Measurements from ENCODE around the gene BOLA3. TPM values are rescaled to one million over a fixed set of nuclear protein-coding genes. Genes with fewer than 3 reads are reported as not detected.

Gene BOLA3
- total and polyA plus RNA-seq, 10 of the 15 experiments (the other 5 are each of a cell fraction or from before 2014, with no cell fraction given), result 62.6 to 300 (median 134) TPM

DNA sequence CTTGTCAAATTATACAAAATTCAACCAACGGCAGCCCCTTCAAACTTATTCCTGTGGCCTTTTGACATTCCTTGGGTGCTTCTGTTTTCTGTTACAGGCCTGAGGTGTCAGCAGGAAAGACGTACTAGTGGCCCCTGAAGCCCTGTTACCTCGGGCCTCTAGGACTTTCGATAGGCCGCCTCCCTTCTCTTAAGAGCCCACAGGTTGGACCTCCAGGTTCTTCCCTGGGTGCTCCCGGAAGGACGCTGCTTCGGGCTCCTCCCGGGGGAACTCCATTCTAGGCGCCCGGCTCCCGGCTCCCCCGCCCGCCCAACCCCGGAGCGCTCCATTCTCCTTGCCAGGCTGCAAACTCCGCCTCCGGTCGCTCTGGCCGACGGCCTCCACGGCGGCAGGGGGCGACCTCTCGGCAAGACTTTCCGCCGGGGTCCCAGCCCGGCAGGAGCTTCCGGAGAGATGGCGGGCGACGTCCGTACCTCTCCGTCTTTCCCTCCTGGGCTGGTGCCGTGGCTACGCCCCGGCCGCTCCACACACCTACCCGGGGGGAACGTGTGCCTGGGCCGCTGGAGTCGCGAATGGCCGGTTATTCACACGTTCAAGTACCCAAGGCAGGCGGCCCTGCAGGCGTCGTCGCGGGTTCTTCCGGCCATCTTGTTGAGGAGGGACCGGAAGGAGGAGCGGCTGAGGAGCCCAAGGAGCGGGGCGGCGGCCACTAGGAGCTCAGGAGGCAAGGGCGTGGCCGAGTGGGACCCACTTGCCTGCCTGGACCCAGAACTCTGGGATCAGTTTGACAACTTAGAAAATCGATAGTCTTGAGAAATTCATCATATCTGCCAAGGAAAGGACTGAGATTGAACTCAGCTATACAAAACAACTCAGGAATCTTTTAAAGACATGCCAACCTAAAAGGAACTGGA, 27.5 kb downstream of the BOLA3 start:
- Histone ChIP-seq H3K4me2 (ENCODE audit: control insufficient read depth, insufficient read depth) (peak overlapping the region; percentile 87), H3K4me1 (ENCODE audit: control insufficient read depth, insufficient read depth, low read length) (peaks cover 3% of the 10 kb centered on the region; the same call in 1 of the 2 replicates), H3K36me3 (ENCODE audit: control insufficient read depth in 2 of 2, insufficient read depth in 2 of 2, low read length in 1 of 2) (no peaks in the 10 kb centered on the region), H3K27ac (ENCODE audit: control insufficient read depth, insufficient read depth) (peak overlapping the region; percentile 96), H3K9me3 (replicated peaks; ENCODE audit: control insufficient read depth, insufficient read depth, low read length) (peaks cover 8% of the 10 kb centered on the region; the same call in 2 of the 3 replicates), H3K79me2 (ENCODE audit: control insufficient read depth, insufficient read depth, low read length) (no peaks in the 10 kb centered on the region), H2AFZ (ENCODE audit: control insufficient read depth, low read depth, low read length) (peak overlapping the region; percentile 96), H3K27me3 (replicated peaks in 1 of 2; ENCODE audit: control insufficient read depth in 2 of 2, insufficient read depth in 2 of 2, low read length in 1 of 2) (no peaks in the 10 kb centered on the region; a peak in 1 of 4 replicates), H3K9ac (ENCODE audit: control insufficient read depth, insufficient read depth, low read length) (peak overlapping the region; percentile 80), H4K20me1 (ENCODE audit: control insufficient read depth, insufficient read depth) (no peaks in the 10 kb centered on the region), H3K4me3 (peak overlapping the region; percentile 95)
- ATAC-seq (peak; percentile 99), DNase-seq (ENCODE audit: low read depth, low spot score) (peak; percentile 54), FAIRE-seq (peak; percentile 69)
- CTCF ChIA-PET, result interaction anchor here (0.6 to 3.7 kb wide), 31 partner anchors 9 to 467 kb away, joined by 3 to 29 read pairs (median 4); partner anchors contain the start of genes BOLA3, MOB1A and STAMBP
- POLR2A ChIA-PET, result interaction anchor here (0.7 to 1.3 kb wide), 8 partner anchors 28 to 212 kb away, joined by 3 to 8 read pairs (median 4); no protein-coding TSS in a partner anchor
- 1% methylated on average over 31 of the region's 59 CpGs for WGBS (ENCODE audit: insufficient coverage, insufficient replicate concordance, low lambda C conversion rate, missing lambda C conversion rate)
- SMC1A ChIA-PET (ENCODE audit: uncharacterized antibody, unreplicated experiment), result interaction anchor here (0.8 to 2.0 kb wide), 12 partner anchors 8 to 297 kb away, joined by 3 to 9 read pairs (median 4); partner anchors contain the start of genes BOLA3 and STAMBP
- no TSS peak for BruUV-seq (replicated peaks)
- in situ Hi-C loops (cut with MboI), result no loop called here
- RAD21 ChIA-PET (ENCODE audit: unreplicated experiment), result interaction anchor here (0.6 to 2.2 kb wide), 18 partner anchors 27 to 299 kb away, joined by 3 to 17 read pairs (median 4); partner anchors contain the start of genes BOLA3, MTHFD2 and STAMBP
- intact Hi-C loops (cut with micrococcal nuclease; ENCODE audit: unreplicated experiment), result loop anchor here (1.0 to 2.0 kb wide), 2 partner anchors 59 to 292 kb away; partner anchors contain the start of genes MOB1A and STAMBP
- TF ChIP-seq TAF1 (IDR thresholded peaks at IDR 0.05; ENCODE audit: borderline replicate concordance, low read depth, low read length) (peak; percentile 94), IKZF2 (IDR thresholded peaks at IDR 0.05) (peak in 1 of 2 experiments; percentile 62; a peak in 1 of 4 replicates), NR2F1 (conservative IDR thresholded peaks at IDR 0.05) (0 out of 2 replicates have a peak, but pooled peaks have one; percentile 32), SMAD1 (IDR thresholded peaks at IDR 0.05; ENCODE audit: low read depth, partially characterized antibody) (no peak), JUND (IDR thresholded peaks at IDR 0.05; ENCODE audit: low read depth, low read length) (no peak), HCFC1 (IDR thresholded peaks at IDR 0.05; ENCODE audit: low read length) (peak; percentile 63), TBL1XR1 (IDR thresholded peaks at IDR 0.05; ENCODE audit: low read depth, low read length) (peak; percentile 58; the same call in 1 of the 2 replicates), ZNF24 (IDR thresholded peaks at IDR 0.05) (0 out of 2 replicates have a peak, but pooled peaks have one; percentile 41), HDGF (IDR thresholded peaks at IDR 0.05) (0 out of 2 replicates have a peak, but pooled peaks have one; percentile 71), NRF1 (conservative IDR thresholded peaks at IDR 0.05; ENCODE audit: low read depth, low read length) (no peak), MXI1 (IDR thresholded peaks at IDR 0.05; ENCODE audit: low read depth, low read length) (peak; percentile 48), IRF4 (IDR thresholded peaks at IDR 0.05; ENCODE audit: low read depth, low read length) (no peak), NBN (IDR thresholded peaks at IDR 0.05) (peak; percentile 91), ASH2L (IDR thresholded peaks at IDR 0.05; ENCODE audit: borderline replicate concordance, low read depth) (peak; percentile 81; the same call in 1 of the 2 replicates)
- TF ChIP-seq, protein P1, sequence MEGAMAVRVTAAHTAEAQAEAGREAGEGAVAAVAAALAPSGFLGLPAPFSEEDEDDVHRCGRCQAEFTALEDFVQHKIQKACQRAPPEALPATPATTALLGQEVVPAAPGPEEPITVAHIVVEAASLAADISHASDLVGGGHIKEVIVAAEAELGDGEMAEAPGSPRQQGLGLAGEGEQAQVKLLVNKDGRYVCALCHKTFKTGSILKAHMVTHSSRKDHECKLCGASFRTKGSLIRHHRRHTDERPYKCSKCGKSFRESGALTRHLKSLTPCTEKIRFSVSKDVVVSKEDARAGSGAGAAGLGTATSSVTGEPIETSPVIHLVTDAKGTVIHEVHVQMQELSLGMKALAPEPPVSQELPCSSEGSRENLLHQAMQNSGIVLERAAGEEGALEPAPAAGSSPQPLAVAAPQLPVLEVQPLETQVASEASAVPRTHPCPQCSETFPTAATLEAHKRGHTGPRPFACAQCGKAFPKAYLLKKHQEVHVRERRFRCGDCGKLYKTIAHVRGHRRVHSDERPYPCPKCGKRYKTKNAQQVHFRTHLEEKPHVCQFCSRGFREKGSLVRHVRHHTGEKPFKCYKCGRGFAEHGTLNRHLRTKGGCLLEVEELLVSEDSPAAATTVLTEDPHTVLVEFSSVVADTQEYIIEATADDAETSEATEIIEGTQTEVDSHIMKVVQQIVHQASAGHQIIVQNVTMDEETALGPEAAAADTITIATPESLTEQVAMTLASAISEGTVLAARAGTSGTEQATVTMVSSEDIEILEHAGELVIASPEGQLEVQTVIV (IDR thresholded peaks at IDR 0.05; ENCODE audit: borderline replicate concordance, partially characterized antibody), result peak; percentile 53
- TF ChIP-seq, protein P2, sequence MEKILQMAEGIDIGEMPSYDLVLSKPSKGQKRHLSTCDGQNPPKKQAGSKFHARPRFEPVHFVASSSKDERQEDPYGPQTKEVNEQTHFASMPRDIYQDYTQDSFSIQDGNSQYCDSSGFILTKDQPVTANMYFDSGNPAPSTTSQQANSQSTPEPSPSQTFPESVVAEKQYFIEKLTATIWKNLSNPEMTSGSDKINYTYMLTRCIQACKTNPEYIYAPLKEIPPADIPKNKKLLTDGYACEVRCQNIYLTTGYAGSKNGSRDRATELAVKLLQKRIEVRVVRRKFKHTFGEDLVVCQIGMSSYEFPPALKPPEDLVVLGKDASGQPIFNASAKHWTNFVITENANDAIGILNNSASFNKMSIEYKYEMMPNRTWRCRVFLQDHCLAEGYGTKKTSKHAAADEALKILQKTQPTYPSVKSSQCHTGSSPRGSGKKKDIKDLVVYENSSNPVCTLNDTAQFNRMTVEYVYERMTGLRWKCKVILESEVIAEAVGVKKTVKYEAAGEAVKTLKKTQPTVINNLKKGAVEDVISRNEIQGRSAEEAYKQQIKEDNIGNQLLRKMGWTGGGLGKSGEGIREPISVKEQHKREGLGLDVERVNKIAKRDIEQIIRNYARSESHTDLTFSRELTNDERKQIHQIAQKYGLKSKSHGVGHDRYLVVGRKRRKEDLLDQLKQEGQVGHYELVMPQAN (conservative IDR thresholded peaks at IDR 0.05), result peak; percentile 51
